SK-N-SH treated with all-trans-retinoic acid at 6 μM for 48 hours (cell line): ENCODE data around the gene CPPED1.

ENCODE experiments used
- ARNTL ChIP-seq: fragments of 450-650 bp; formaldehyde crosslinking; IDR thresholded peaks from 2 replicates; pipeline ENCODE4 v1.5.0; 2020; ENCODE audit warnings: low read depth, mild to moderate bottlenecking, moderate library complexity, borderline replicate concordance
- GLIS3 ChIP-seq: fragments of 250-450 bp; sonication (Bioruptor Pico); IDR thresholded peaks from 2 replicates; pipeline ENCODE4 v1.5.0; 2020; ENCODE audit warnings: mild to moderate bottlenecking, moderate library complexity
- RARB ChIP-seq: fragments of 250-450 bp; sonication (Bioruptor Pico); IDR thresholded peaks from 2 replicates; pipeline ENCODE4 v1.8.0; 2021; ENCODE audit warnings: mild to moderate bottlenecking, moderate library complexity
- ZFP30 ChIP-seq: fragments of 450-650 bp; formaldehyde crosslinking; IDR thresholded peaks from 2 replicates; pipeline ENCODE4 v1.5.0; 2022; ENCODE audit warnings: mild to moderate bottlenecking, moderate library complexity

- TF ChIP-seq ZFP30 (CRISPR knock-in tag) (no peak), RARB (no peak), ARNTL (CRISPR knock-in tag) (no peak), GLIS3 (CRISPR knock-in tag) (no peak)
Observed at GRCh38 chr16:12664164-12664733, 139.4 kb downstream of the CPPED1 start.
